ENCODE measurements around the gene PHC3.
"Not testable (repeated sequence)": the region's sequence is repeated elsewhere in the genome, so short reads cannot be mapped to it uniquely, and the experiment has no call there.

PHC3 gene, protein sequence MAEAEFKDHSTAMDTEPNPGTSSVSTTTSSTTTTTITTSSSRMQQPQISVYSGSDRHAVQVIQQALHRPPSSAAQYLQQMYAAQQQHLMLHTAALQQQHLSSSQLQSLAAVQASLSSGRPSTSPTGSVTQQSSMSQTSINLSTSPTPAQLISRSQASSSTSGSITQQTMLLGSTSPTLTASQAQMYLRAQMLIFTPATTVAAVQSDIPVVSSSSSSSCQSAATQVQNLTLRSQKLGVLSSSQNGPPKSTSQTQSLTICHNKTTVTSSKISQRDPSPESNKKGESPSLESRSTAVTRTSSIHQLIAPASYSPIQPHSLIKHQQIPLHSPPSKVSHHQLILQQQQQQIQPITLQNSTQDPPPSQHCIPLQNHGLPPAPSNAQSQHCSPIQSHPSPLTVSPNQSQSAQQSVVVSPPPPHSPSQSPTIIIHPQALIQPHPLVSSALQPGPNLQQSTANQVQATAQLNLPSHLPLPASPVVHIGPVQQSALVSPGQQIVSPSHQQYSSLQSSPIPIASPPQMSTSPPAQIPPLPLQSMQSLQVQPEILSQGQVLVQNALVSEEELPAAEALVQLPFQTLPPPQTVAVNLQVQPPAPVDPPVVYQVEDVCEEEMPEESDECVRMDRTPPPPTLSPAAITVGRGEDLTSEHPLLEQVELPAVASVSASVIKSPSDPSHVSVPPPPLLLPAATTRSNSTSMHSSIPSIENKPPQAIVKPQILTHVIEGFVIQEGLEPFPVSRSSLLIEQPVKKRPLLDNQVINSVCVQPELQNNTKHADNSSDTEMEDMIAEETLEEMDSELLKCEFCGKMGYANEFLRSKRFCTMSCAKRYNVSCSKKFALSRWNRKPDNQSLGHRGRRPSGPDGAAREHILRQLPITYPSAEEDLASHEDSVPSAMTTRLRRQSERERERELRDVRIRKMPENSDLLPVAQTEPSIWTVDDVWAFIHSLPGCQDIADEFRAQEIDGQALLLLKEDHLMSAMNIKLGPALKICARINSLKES

DNA sequence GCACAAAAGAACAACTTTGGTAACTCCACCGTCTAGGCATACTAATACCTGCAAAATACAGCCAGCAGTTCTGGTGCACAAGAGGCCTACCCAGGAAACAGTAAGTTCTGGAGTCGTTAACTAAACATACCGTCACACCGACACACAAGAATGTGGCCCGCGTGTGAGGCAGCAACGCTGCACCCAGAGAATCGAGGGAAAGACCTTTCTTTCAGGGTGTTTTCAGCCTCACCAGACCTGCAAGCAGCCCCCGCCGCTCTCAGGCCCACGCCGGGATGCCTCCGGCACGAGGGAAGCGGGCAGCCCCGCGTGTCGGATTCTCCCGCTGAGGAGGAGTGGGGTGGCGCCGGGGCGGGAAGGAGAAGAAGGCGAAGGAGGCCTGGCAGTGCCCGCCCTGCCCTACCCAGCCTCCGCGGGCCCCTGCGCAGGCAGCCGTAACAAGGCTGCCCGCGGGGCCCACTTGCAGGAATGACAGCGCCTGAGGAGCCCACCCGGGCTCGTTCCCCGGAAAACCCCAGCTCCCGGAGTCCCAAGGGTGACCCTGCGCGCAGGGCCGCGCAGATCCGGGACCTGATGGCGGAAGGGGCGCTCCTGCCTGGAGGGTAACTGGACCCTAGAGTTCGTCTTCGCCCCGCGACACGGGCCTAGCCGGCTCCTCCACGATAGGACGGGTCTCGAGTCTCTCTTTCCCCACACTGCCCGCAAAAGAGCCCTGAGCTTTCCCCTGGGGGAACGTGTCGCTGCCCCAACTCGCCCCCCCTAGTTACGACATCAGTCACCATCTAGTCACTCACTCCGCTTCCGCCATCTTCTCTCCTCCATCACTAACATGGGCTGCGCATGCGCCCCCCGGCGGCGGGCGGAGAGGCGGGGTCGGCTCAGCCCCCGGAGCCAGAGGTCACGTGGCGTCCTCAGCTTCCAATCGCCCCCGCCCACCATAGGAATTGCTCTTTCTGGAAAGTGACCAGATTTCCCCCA lies at the start of gene PHC3:
TSS of gene PHC3 (minus strand) at position 826 of the 978 bp plus-strand sequence. CDS start at position 808, 18 bp downstream.
- DNase-seq (ENCODE audit: low spot score): peak; percentile 99

DNA sequence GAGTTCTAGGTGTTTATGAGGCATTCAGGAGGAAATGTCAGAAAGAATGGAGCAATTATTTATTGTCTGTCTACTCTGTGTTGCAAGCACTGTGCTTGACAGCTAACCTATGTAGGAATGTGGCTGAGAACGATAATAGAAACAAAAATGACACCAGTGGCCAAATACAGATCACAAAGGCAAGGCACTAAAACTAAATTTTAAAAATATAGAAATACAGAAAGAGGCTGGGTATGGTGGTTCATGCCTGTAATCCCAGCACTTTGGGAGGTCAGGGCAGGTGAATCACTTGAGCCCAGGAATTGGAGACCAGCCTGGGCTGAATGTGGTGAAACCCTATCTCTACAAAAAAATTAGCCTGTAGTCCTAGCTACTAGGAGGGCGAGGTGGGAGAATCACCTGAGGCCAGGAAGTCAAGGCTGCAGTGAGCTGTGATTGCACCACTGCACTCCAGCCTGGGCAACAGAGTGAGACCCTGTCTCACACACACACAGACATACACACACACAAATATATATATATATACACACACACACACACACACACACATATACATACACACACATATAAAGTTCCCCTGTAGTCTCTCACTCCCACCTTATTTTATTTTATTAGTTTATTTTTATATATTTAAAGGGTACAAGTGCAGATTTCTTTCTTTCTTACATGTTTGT lies 46.7 kb upstream of the PHC3 start:
- DNase-seq (ENCODE audit: low spot score): no peak

- no peak for DNase-seq (ENCODE audit: low spot score)
These were observed 45.0 kb upstream of the PHC3 start for GRCh38 chr3:170226426-170226960.

- no peak for DNase-seq (ENCODE audit: low spot score)
These were observed 43.6 kb upstream of the PHC3 start for GRCh38 chr3:170225166-170225565.

GRCh38 chr3:170222647-170223541 lies 41.4 kb upstream of the PHC3 start:
- peak; percentile 72 for DNase-seq (ENCODE audit: low spot score)

- peak; percentile 98 for DNase-seq (ENCODE audit: low spot score)
These were observed 40.6 kb upstream of the PHC3 start, which contains the start of gene PRKCI for GRCh38 chr3:170221924-170222646. TSS of gene PRKCI (plus strand) at chr3:170222424. CDS start at chr3:170222670, 246 bp downstream.

DNA sequence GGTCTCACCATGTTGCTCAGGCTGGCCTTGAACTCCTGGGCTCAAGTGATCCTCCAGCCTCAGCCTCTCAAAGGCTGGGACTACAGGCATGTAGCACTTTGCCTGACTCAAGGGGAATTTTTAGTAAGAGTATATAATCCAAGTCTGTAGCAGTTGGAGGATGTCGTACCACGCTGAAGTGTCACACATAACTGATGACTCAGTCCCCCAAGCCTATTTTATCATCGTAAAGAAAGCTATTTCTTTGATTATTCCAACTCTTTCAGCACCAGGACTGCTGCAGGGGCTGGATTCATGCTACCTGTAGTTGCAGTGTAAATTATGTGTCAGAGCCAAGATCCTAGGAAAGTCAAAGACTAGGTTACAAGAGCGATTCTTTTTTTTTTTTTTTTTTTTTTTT lies 39.3 kb upstream of the PHC3 start:
- no peak for DNase-seq (ENCODE audit: low spot score)

- DNase-seq (ENCODE audit: low spot score): no peak
These were observed 38.3 kb upstream of the PHC3 start for GRCh38 chr3:170219850-170220249.

DNA sequence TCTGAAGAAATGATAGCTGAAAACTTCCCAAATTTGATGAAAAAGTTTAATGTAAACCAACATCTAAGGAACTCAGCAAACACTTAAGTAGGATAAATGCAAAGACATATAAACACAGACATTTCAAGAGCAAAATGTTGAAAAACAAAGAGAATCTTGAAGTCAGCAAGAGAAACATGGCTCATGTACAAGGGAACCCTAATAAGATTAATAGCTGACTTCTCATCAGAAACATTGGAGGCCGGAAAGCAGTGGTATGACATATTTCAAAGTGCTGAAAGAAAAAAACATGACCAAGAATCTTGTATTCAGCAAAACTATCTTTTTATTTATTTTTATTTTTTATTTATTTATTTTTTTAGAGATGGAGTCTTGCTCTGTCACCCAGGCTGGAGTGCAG lies 30.1 kb upstream of the PHC3 start:
- no peak for DNase-seq (ENCODE audit: low spot score)

GRCh38 chr3:170207717-170208116 lies 26.2 kb upstream of the PHC3 start:
- no peak for DNase-seq (ENCODE audit: low spot score)

- DNase-seq (ENCODE audit: low spot score): not testable (repeated sequence)
These were observed 24.7 kb upstream of the PHC3 start for GRCh38 chr3:170206164-170206762.

- no peak for DNase-seq (ENCODE audit: low spot score)
These were observed 23.8 kb upstream of the PHC3 start for GRCh38 chr3:170205302-170205701.

GRCh38 chr3:170204509-170204908 lies 23.0 kb upstream of the PHC3 start:
- no peak for DNase-seq (ENCODE audit: low spot score)

DNA sequence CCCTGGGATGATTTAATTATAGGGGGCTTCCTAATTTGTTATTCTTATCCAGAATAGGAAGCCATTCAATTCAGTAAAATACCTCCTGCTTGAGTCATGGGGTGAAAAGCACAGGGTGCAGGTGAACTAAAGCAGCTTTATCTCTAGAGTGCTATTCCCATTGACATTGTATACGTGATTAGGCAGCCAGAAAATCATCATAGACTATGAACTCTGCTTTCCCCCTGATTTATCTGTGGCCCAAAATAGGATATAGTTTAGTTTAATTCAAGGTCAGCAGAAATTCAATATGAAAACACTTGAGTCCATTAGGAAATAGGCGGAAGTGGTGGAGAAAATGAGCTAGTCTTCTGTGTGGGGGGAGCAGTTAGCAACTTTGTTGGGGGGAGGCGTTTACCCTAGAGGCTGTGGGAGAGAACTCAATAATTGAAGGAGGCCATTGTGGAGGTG lies 22.5 kb upstream of the PHC3 start:
- DNase-seq (ENCODE audit: low spot score): no peak

DNA sequence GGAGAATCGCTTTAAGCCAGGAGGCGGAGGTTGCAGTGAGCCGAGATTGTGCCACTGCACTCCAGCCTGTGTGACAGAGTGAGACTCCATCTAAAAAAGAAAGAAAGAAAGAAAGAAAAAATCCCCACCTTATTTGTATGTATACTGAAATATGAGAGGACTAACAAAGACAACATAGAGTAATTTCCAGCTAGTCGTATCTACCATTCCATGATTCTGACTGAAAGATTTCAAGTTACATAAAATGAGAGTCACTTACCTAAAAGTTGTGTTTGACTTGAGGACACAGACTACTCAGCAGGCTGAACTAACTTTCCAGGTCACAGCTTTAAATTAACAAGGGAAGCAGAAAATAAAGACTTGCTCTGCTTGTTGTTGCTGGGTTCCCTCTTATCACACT lies 21.9 kb upstream of the PHC3 start:
- DNase-seq (ENCODE audit: low spot score): no peak

GRCh38 chr3:170201527-170201926 lies 20.0 kb upstream of the PHC3 start:
- no peak for DNase-seq (ENCODE audit: low spot score)

GRCh38 chr3:170200987-170201386 lies 19.5 kb upstream of the PHC3 start:
- no peak for DNase-seq (ENCODE audit: low spot score)

DNA sequence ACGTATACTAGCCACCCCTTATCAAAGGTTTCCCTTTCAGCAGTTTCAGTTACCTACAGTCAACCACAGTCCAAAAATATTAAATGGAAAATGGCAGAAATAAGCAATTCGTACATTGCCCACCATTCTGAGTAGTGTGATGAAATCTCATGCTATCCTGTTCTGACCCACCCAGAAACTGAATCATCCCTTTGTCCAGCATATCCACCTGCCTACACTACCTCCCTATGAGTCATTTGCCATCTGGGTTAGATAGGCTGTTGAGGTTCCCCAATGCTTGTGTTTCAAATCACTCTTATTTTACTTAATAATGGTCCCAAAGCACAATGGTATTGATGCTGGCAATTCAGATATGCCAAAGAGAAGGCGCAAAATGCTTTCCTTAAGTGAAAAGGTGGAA lies 15.3 kb upstream of the PHC3 start:
- DNase-seq (ENCODE audit: low spot score): no peak
